A549 treated with dexamethasone at 1 μM for 4 hours (cell line): ENCODE data around the gene SPIN2A. TPM values are rescaled to one million over a fixed set of nuclear protein-coding genes. Genes with fewer than 3 reads are reported as not detected.

Source experiments
- total RNA-seq: library from RNA; stranded (reverse); fragments of 200-300 nt; extraction: Qiagen RNA extraction; gene quantifications from 5 replicates; pipeline ENCODE4 v1.2.3, GENCODE V29; 2022

SPIN2A gene
- 0.09 to 0.16 TPM (median 0.11 TPM) in 4 of 5 replicates, not detected in the other for total RNA-seq

GRCh38 chrX:57137073-57137472 lies at the start of gene SPIN2A:
Gene SPIN2A, minus strand, starts transcription at chrX:57137397. Its CDS starts 800 bp downstream, at chrX:57136597.

GRCh38 chrX:57121162-57121755 lies 15.9 kb downstream of the SPIN2A start, which contains the start of gene SPIN2B:
Gene SPIN2B, minus strand, starts transcription at chrX:57121548.

Other genes with a start within 250 kb of the SPIN2A start
- 5.0 to 6.3 TPM (median 5.9 TPM) in 5 replicates for gene SPIN3, start 141.9 kb downstream of the SPIN2A start, total RNA-seq
- 8.4 to 10.5 TPM (median 9.5 TPM) in 5 replicates for gene SPIN2B, start 15.8 kb downstream of the SPIN2A start, total RNA-seq
- 0.06 to 0.19 TPM (median 0.16 TPM) in 5 replicates for gene FAAH2, start 149.3 kb upstream of the SPIN2A start, total RNA-seq